HepG2 (cell line): ENCODE measurements around the gene KCTD14. TPM values are rescaled to one million over a fixed set of nuclear protein-coding genes. Genes with fewer than 3 reads are reported as not detected.

ENCODE experiments used
- ATAC-seq: fragments of 200-7000 bp; cut with Tn5 transposase; 3 replicates; pipeline ENCODE4 v1.9.1; 2020; ENCODE audit warnings: mild to moderate bottlenecking, moderate library complexity
- BruUV-seq: library from RNA; stranded (reverse); fragments of 400-500 nt; replicated peaks from 2 replicates; lab custom pipeline; 2021; lab: Mats Ljungman, UMichigan
- CTCF ChIA-PET: fragments of 300-600 bp; formaldehyde crosslinking; extraction: SDS; loops from one replicate; lab custom pipeline; 2021; ENCODE audit warnings: low total read pairs, inconsistent platforms, low intra/inter-chr PET ratio; lab: Yijun Ruan, JAX
- POLR2A ChIA-PET: fragments of 350-600 bp; sonication (Branson Sonifier 250); formaldehyde crosslinking; loops from one replicate; lab custom pipeline; 2020; ENCODE audit warnings: antibody characterized with exemption, inconsistent platforms; lab: Yijun Ruan, JAX
- DNase-seq: peaks from one replicate; pipeline ENCODE4 v3.0.0-alpha.2; 2015; ENCODE audit warnings: low spot score
- FAIRE-seq: peaks from 3 replicates; lab custom pipeline; 2011; peaks lifted over from hg19 to GRCh38; lab: Jason Lieb, UNC
- H2AFZ ChIP-seq: one replicate; pipeline ENCODE4 v1.6.1; 2011; ENCODE audit warnings: low read length, inconsistent platforms
- H3K27ac ChIP-seq: fragments of 300-600 bp; 3 replicates; pipeline ENCODE4 v1.8.0; 2011; ENCODE audit warnings: mixed run types, mild to moderate bottlenecking, mixed read lengths, low read length, inconsistent platforms; ENCODE audit not compliant: insufficient read depth; ENCODE audit errors: extremely low read length
- H3K27me3 ChIP-seq, 2 experiments: fragments of 200-600 bp in 1 of 2; 2 replicates in 1 of 2; 3 replicates in 1 of 2; pipeline versions ENCODE4 v1.6.0 to v1.8.0; 2011; ENCODE audit warnings: low read length in 2 of 2, mild to moderate bottlenecking in 2 of 2, moderate library complexity in 2 of 2, inconsistent platforms in 1 of 2; ENCODE audit not compliant: insufficient read depth in 2 of 2, control insufficient read depth in 1 of 2
- H3K36me3 ChIP-seq, 2 experiments: fragments of 200-600 bp in 1 of 2; replicated peaks in 1 of 2; 2 replicates in 1 of 2; 3 replicates in 1 of 2; pipeline versions ENCODE4 v1.5.1 to v1.8.0; 2011; ENCODE audit warnings: low read length in 2 of 2, inconsistent platforms in 1 of 2; ENCODE audit not compliant: insufficient read depth in 2 of 2, control insufficient read depth in 1 of 2
- H3K4me1 ChIP-seq: 2 replicates; pipeline ENCODE4 v1.5.1; 2012; ENCODE audit warnings: low read length, inconsistent platforms; ENCODE audit not compliant: insufficient read depth
- H3K4me2 ChIP-seq: 2 replicates; pipeline ENCODE4 v1.6.0; 2011; ENCODE audit warnings: low read depth, low read length, inconsistent platforms
- H3K4me3 ChIP-seq, 3 experiments: fragments of 200-600 bp in 1 of 3; sonication (generic), shearing (Covaris generic) in 1 of 3; replicated peaks in 1 of 3; 2 replicates each; pipeline ENCODE4 v1.5.1; 2011 to 2016; ENCODE audit warnings: low read length in 3 of 3, inconsistent platforms in 2 of 3, low read depth in 2 of 3, mild to moderate bottlenecking in 2 of 3, control low read depth in 1 of 3, mixed read lengths in 1 of 3; ENCODE audit not compliant: insufficient read depth in 1 of 3
- H3K79me2 ChIP-seq: one replicate; pipeline ENCODE4 v1.6.1; 2011; ENCODE audit warnings: low read length, inconsistent platforms; ENCODE audit not compliant: insufficient read depth
- H3K9ac ChIP-seq: 2 replicates; pipeline ENCODE4 v1.6.0; 2011; ENCODE audit warnings: mild to moderate bottlenecking, low read depth, low read length, inconsistent platforms; ENCODE audit not compliant: insufficient read depth
- H3K9me3 ChIP-seq: 2 replicates; pipeline ENCODE4 v1.5.1; 2012; ENCODE audit warnings: mild to moderate bottlenecking, low read length
- H4K20me1 ChIP-seq: 2 replicates; pipeline ENCODE4 v1.6.0; 2011; ENCODE audit warnings: inconsistent platforms, mild to moderate bottlenecking, low read length, moderate library complexity; ENCODE audit not compliant: insufficient read depth
- AHDC1 ChIP-seq: sonication (generic); formaldehyde crosslinking; IDR thresholded peaks from 2 replicates; pipeline ENCODE4 v1.5.1; 2020; ENCODE audit warnings: mild to moderate bottlenecking, missing genetic modification reagents, borderline replicate concordance
- CCDC6 ChIP-seq: sonication (generic); formaldehyde crosslinking; IDR thresholded peaks from 2 replicates; pipeline ENCODE4 v1.8.1; 2022; ENCODE audit warnings: mild to moderate bottlenecking, missing genetic modification reagents, moderate library complexity
- HNRNPL ChIP-seq: fragments of 200-400 bp; formaldehyde crosslinking; IDR thresholded peaks from 2 replicates; pipeline ENCODE4 v1.6.1; 2017; ENCODE audit warnings: mild to moderate bottlenecking, low read depth, low read length
- LBX2 ChIP-seq: sonication (generic); formaldehyde crosslinking; IDR thresholded peaks from 2 replicates; pipeline ENCODE4 v1.5.0; 2020; ENCODE audit warnings: missing genetic modification reagents, mild to moderate bottlenecking, borderline replicate concordance
- MTF1 ChIP-seq: sonication (generic); formaldehyde crosslinking; IDR thresholded peaks from 2 replicates; pipeline ENCODE4 v1.5.0; 2020; ENCODE audit warnings: missing genetic modification reagents
- NFYB ChIP-seq: sonication (generic); formaldehyde crosslinking; IDR thresholded peaks from 2 replicates; pipeline ENCODE4 v1.4.0; 2020; ENCODE audit warnings: missing genetic modification reagents
- NR3C1 ChIP-seq: sonication (generic); formaldehyde crosslinking; IDR thresholded peaks from 2 replicates; pipeline ENCODE4 v1.4.0; 2020; ENCODE audit warnings: missing genetic modification reagents
- PTBP1 ChIP-seq: fragments of 200-400 bp; formaldehyde crosslinking; IDR thresholded peaks from 2 replicates; pipeline ENCODE4 v1.6.1; 2018; ENCODE audit warnings: low read length, low read depth; ENCODE audit not compliant: poor library complexity, severe bottlenecking
- RFX3 ChIP-seq: IDR thresholded peaks from 2 replicates; pipeline ENCODE4 v1.6.1; 2016; ENCODE audit warnings: missing biosample characterization, missing genetic modification reagents
- ZFP90 ChIP-seq: sonication (generic); formaldehyde crosslinking; IDR thresholded peaks from 2 replicates; pipeline ENCODE4 v1.8.0; 2022; ENCODE audit warnings: missing genetic modification reagents, mild to moderate bottlenecking, inconsistent platforms, borderline replicate concordance
- ZNF432 ChIP-seq: sonication (generic); formaldehyde crosslinking; IDR thresholded peaks from 2 replicates; pipeline ENCODE4 v1.5.0; 2020; ENCODE audit warnings: missing genetic modification reagents, mild to moderate bottlenecking, borderline replicate concordance
- ZNF501 ChIP-seq: sonication (generic); formaldehyde crosslinking; IDR thresholded peaks from 2 replicates; pipeline ENCODE4 v1.5.1; 2020; ENCODE audit warnings: mild to moderate bottlenecking, moderate library complexity, missing genetic modification reagents
- WGBS: methylation state at CpG from one replicate; pipeline ENCODE4 v1.1.6; 2017; ENCODE audit warnings: low lambda C conversion rate; 5-methylcytosine and 5-hydroxymethylcytosine counted together
- in situ Hi-C: cut with HindIII; loops from 2 replicates; pipeline ENCODE4 v1.10.0; 2017; ENCODE audit warnings: low pct_unique_long_range_greater_than_20kb; ENCODE audit not compliant: extremely low pct_ligation_motif_present
- intact Hi-C: fragments of 100-400 bp; cut with micrococcal nuclease; formaldehyde crosslinking; loops from one replicate; pipeline ENCODE4 v1.10.0; 2022; ENCODE audit not compliant: unreplicated experiment
- polyA plus RNA-seq, 8 experiments: library from polyadenylated mRNA; depleted of rRNA in 3 of 8; stranded (reverse) in 7 of 8; unstranded in 1 of 8; fragments of >200 nt; fragmentation: Illumina TruSeq in 4 of 8; extraction: Trizol in 4 of 8; gene quantifications; 2 replicates each; pipeline versions ENCODE4 v1.2.1 to v1.2.3, GENCODE V29; 2011 to 2016; ENCODE audit warnings: low read depth in 4 of 8, missing spikeins in 1 of 8, mixed read lengths in 1 of 8; ENCODE audit not compliant: insufficient read depth in 1 of 8
- total RNA-seq, 5 experiments: library from RNA; depleted of rRNA; stranded (reverse); fragments of >200 nt; fragmentation: Illumina TruSeq; extraction: Trizol; gene quantifications; 2 replicates each; pipeline ENCODE4 v1.2.3, GENCODE V29; 2016; ENCODE audit warnings: low read depth in 1 of 5
- TF ChIP-seq, protein P1 (sequence below): IDR thresholded peaks from 2 replicates; pipeline ENCODE4 v1.6.1; 2016
- TF ChIP-seq, protein P2 (sequence below): sonication (generic); formaldehyde crosslinking; IDR thresholded peaks from 2 replicates; pipeline ENCODE4 v1.8.0; 2022; ENCODE audit warnings: mild to moderate bottlenecking, missing genetic modification reagents, moderate library complexity

The KCTD14 gene
- total and polyA plus RNA-seq, 2 of the 13 experiments (the other 11 are each of a cell fraction or from before 2014, with no cell fraction given) = 10.3 to 15.6 TPM

DNA sequence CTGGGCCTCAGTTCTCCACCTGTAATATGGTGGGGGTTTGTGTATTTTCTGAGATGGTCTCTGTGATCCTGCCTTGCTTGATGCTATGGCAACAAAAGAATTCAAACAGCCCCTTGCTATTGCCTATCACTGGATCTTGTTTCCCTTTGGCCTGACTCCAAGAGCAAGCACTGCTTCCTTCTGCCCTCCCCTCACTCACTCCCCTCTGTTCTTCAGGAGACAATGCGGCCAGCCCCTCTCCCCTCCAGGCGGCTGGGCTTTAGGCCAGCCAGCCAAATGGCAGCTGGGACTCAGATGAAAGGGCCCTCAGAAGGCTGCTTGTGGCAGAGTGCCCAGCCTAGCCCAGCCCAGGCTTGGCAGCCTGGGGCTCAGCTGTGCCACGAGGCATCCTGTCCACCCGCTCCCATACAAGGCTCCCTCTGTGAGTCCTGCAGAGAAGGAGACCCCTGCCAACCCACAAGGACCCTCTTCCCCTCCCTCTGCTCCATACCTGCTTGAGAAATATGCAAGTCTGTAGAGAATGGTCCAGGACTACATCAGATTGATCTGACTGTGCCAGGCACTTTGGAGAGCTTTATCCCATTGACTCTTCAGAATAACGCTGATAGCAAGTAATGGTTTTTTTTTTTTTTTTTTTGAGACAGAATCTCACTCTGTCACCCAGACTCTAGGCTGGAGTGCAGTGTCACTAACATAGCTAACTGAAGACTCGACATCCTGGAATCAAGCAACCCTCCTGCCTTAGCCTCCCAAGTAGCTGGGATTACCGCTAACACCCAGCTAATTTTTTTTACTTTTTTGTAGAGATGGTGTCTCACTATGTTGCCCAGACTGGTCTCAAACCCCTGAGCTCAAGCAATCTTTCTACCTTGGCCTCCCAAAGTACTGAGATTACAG, 7.6 kb upstream of the KCTD14 start:
- no peak overlapping the region for H3K27ac ChIP-seq
- ChIA-PET POLR2A (interaction anchor here (0.7 to 1.4 kb wide), 3 partner anchors 21 to 36 kb away, joined by 3 to 6 read pairs (median 3); partner anchors contain the start of gene INTS4), CTCF (no interaction called here)
- H3K4me1 ChIP-seq = peaks cover 75% of the 10 kb centered on the region
- peak overlapping the region in 2 of 3 experiments; percentile 28 to 50; a peak in 3 of 6 replicates for H3K4me3 ChIP-seq
- no peaks in the 10 kb centered on the region for H3K27me3 ChIP-seq
- DNase-seq = peak; percentile 55
- no peaks in the 10 kb centered on the region for H4K20me1 ChIP-seq
- H2AFZ ChIP-seq = peak overlapping the region; percentile 28
- WGBS = 29% methylated on average over 6 of the region's 7 CpGs
- H3K79me2 ChIP-seq = no peaks in the 10 kb centered on the region
- H3K36me3 ChIP-seq = no peaks in the 10 kb centered on the region
- in situ Hi-C loops = no loop called here
- peak; percentile 36 for ATAC-seq
- no TSS peak for BruUV-seq
- intact Hi-C loops = no loop called here
- no peak for FAIRE-seq
- H3K9me3 ChIP-seq = no peaks in the 10 kb centered on the region
- peak overlapping the region; percentile 74 for H3K4me2 ChIP-seq
- peak overlapping the region; percentile 41 for H3K9ac ChIP-seq
- TF ChIP-seq MTF1 = no peak
- TF ChIP-seq LBX2 = no peak
- TF ChIP-seq ZNF501 (CRISPR knock-in tag) = no peak
- TF ChIP-seq ZFP90 (CRISPR knock-in tag) = no peak
- peak; percentile 90 for TF ChIP-seq HNRNPL
- no peak for TF ChIP-seq ZNF432 (CRISPR knock-in tag)
- TF ChIP-seq, protein P1, sequence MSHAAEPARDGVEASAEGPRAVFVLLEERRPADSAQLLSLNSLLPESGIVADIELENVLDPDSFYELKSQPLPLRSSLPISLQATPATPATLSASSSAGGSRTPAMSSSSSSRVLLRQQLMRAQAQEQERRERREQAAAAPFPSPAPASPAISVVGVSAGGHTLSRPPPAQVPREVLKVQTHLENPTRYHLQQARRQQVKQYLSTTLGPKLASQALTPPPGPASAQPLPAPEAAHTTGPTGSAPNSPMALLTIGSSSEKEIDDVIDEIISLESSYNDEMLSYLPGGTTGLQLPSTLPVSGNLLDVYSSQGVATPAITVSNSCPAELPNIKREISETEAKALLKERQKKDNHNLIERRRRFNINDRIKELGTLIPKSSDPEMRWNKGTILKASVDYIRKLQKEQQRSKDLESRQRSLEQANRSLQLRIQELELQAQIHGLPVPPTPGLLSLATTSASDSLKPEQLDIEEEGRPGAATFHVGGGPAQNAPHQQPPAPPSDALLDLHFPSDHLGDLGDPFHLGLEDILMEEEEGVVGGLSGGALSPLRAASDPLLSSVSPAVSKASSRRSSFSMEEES (CRISPR knock-in tag) = no peak
- no peak for TF ChIP-seq PTBP1
- peak; percentile 54; the same call in 1 of the 2 replicates for TF ChIP-seq RFX3 (CRISPR knock-in tag)
- TF ChIP-seq AHDC1 (CRISPR knock-in tag) = no peak
- no peak for TF ChIP-seq NR3C1 (CRISPR knock-in tag)
- TF ChIP-seq, protein P2, sequence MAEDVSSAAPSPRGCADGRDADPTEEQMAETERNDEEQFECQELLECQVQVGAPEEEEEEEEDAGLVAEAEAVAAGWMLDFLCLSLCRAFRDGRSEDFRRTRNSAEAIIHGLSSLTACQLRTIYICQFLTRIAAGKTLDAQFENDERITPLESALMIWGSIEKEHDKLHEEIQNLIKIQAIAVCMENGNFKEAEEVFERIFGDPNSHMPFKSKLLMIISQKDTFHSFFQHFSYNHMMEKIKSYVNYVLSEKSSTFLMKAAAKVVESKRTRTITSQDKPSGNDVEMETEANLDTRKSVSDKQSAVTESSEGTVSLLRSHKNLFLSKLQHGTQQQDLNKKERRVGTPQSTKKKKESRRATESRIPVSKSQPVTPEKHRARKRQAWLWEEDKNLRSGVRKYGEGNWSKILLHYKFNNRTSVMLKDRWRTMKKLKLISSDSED = no peak
- TF ChIP-seq CCDC6 = no peak
- TF ChIP-seq NFYB (CRISPR knock-in tag) = no peak
